ENCODE data around the gene PTPRZ1.

PTPRZ1 gene

GRCh38 chr7:122018032-122018431, 145.1 kb downstream of the PTPRZ1 start:
- H3K4me1 ChIP-seq (ENCODE audit: control insufficient read depth, insufficient read depth, low read length): no peaks in the 10 kb centered on the region
- H3K9me3 ChIP-seq (ENCODE audit: control insufficient read depth, insufficient read depth, low read depth, low read length): no peaks in the 10 kb centered on the region
- ChIA-PET CTCF (no interaction called here), POLR2A (no interaction called here)
- no peak overlapping the region for H3K4me3 ChIP-seq (ENCODE audit: low read depth, low read length)
- TF ChIP-seq ZNF280D (tag by site-specific recombination; IDR thresholded peaks at IDR 0.05) (no peak), ZNF335 (tag by site-specific recombination; conservative IDR thresholded peaks at IDR 0.05) (no peak), EGR2 (tag by site-specific recombination; IDR thresholded peaks at IDR 0.05; ENCODE audit: low read depth) (no peak), ZBTB20 (tag by site-specific recombination; IDR thresholded peaks at IDR 0.05) (no peak)
- H3K27ac ChIP-seq (ENCODE audit: extremely low read depth, low read depth, low read length): no peak overlapping the region
- no peaks in the 10 kb centered on the region for H3K36me3 ChIP-seq (ENCODE audit: control insufficient read depth in 2 of 2, insufficient read depth in 1 of 2, low read length in 2 of 2)

GRCh38 chr7:122027058-122027457, 154.1 kb downstream of the PTPRZ1 start:
- no peaks in the 10 kb centered on the region for H3K36me3 ChIP-seq (ENCODE audit: control insufficient read depth in 2 of 2, insufficient read depth in 1 of 2, low read length in 2 of 2)
- POLR2A ChIA-PET: no interaction called here
- CTCF ChIA-PET: interaction anchor here (0.7 to 1.5 kb wide), 2 partner anchors 31 to 33 kb away, joined by 3 to 4 read pairs; no protein-coding TSS in a partner anchor
- H3K9me3 ChIP-seq (ENCODE audit: control insufficient read depth, insufficient read depth, low read depth, low read length): no peaks in the 10 kb centered on the region
- H3K4me1 ChIP-seq (ENCODE audit: control insufficient read depth, insufficient read depth, low read length): no peaks in the 10 kb centered on the region
- no peak overlapping the region for H3K4me3 ChIP-seq (ENCODE audit: low read depth, low read length)
- H3K27ac ChIP-seq (ENCODE audit: extremely low read depth, low read depth, low read length): no peak overlapping the region
- TF ChIP-seq ZNF133 (tag by site-specific recombination; IDR thresholded peaks at IDR 0.05) (no peak), PRDM1 (tag by site-specific recombination; IDR thresholded peaks at IDR 0.05) (no peak), ZNF624 (tag by site-specific recombination; IDR thresholded peaks at IDR 0.05) (no peak), SCRT2 (tag by site-specific recombination; IDR thresholded peaks at IDR 0.05) (no peak), ZBTB17 (tag by site-specific recombination; IDR thresholded peaks at IDR 0.05) (no peak), ZNF157 (tag by site-specific recombination; IDR thresholded peaks at IDR 0.05) (no peak), ZNF26 (tag by site-specific recombination; IDR thresholded peaks at IDR 0.05) (no peak)

- H3K4me1 ChIP-seq (ENCODE audit: control insufficient read depth, insufficient read depth, low read length): no peaks in the 10 kb centered on the region
- H3K27ac ChIP-seq (ENCODE audit: extremely low read depth, low read depth, low read length): no peak overlapping the region
- ChIA-PET POLR2A (no interaction called here), CTCF (no interaction called here)
- H3K36me3 ChIP-seq (ENCODE audit: control insufficient read depth in 2 of 2, insufficient read depth in 1 of 2, low read length in 2 of 2): no peaks in the 10 kb centered on the region
- H3K9me3 ChIP-seq (ENCODE audit: control insufficient read depth, insufficient read depth, low read depth, low read length): no peaks in the 10 kb centered on the region
- TF ChIP-seq ATF2 (tag by site-specific recombination; IDR thresholded peaks at IDR 0.05; ENCODE audit: low read depth) (peak; percentile 68), ZNF596 (tag by site-specific recombination; IDR thresholded peaks at IDR 0.05) (no peak)
- no peak overlapping the region for H3K4me3 ChIP-seq (ENCODE audit: low read depth, low read length)
These were observed 160.7 kb downstream of the PTPRZ1 start for GRCh38 chr7:122033641-122034040.

GRCh38 chr7:122035876-122036275, 162.9 kb downstream of the PTPRZ1 start:
- ChIA-PET CTCF (interaction anchor here (1.1 kb wide), 1 partner anchor 14 kb away, joined by 3 read pairs; no protein-coding TSS in a partner anchor), POLR2A (no interaction called here)
- H3K27ac ChIP-seq (ENCODE audit: extremely low read depth, low read depth, low read length): no peak overlapping the region
- H3K4me1 ChIP-seq (ENCODE audit: control insufficient read depth, insufficient read depth, low read length): no peaks in the 10 kb centered on the region
- H3K9me3 ChIP-seq (ENCODE audit: control insufficient read depth, insufficient read depth, low read depth, low read length): no peaks in the 10 kb centered on the region
- no peak overlapping the region for H3K4me3 ChIP-seq (ENCODE audit: low read depth, low read length)
- H3K36me3 ChIP-seq (ENCODE audit: control insufficient read depth in 2 of 2, insufficient read depth in 1 of 2, low read length in 2 of 2): no peaks in the 10 kb centered on the region
- TF ChIP-seq ZNF701 (tag by site-specific recombination; IDR thresholded peaks at IDR 0.05) (no peak), ZSCAN18 (tag by site-specific recombination; IDR thresholded peaks at IDR 0.05) (no peak), MYNN (tag by site-specific recombination; IDR thresholded peaks at IDR 0.05; ENCODE audit: borderline replicate concordance) (no peak), ZNF423 (tag by site-specific recombination; IDR thresholded peaks at IDR 0.05) (no peak), ZNF114 (tag by site-specific recombination; IDR thresholded peaks at IDR 0.05) (no peak), YY1 (tag by site-specific recombination; IDR thresholded peaks at IDR 0.05) (no peak), ZNF654 (tag by site-specific recombination; IDR thresholded peaks at IDR 0.05; ENCODE audit: low read depth) (no peak)
